PC-3 (cell line): ENCODE data around the gene KCTD2. TPM values are rescaled to one million over a fixed set of nuclear protein-coding genes. Genes with fewer than 3 reads are reported as not detected.

Source experiments
- ATAC-seq: fragments of 200-7000 bp; cut with Tn5 transposase; 2 replicates; pipeline ENCODE4 v1.9.1; 2020; ENCODE audit warnings: mild to moderate bottlenecking, moderate library complexity
- BruUV-seq: library from RNA; stranded (reverse); fragments of 400-500 nt; replicated peaks from 2 replicates; lab custom pipeline; 2021; lab: Mats Ljungman, UMichigan
- CTCF ChIA-PET: fragments of 300-600 bp; sonication (Branson Sonifier 250); formaldehyde crosslinking; loops from one replicate; lab custom pipeline; 2022; ENCODE audit warnings: antibody characterized with exemption; lab: Charles Lee
- POLR2A ChIA-PET: fragments of 300-600 bp; sonication (Branson Sonifier 250); formaldehyde crosslinking; loops from one replicate; lab custom pipeline; 2022; ENCODE audit warnings: antibody characterized with exemption; ENCODE audit not compliant: unreplicated experiment; lab: Charles Lee
- DNase-seq: peaks from one replicate; pipeline ENCODE4 v3.0.0-alpha.2; 2015
- H2AFZ ChIP-seq: fragments of 300-600 bp; sonication (generic); 2 replicates; pipeline ENCODE4 v1.6.0; 2016; ENCODE audit warnings: antibody characterized with exemption, low read length
- H3F3A ChIP-seq: fragments of 300-600 bp; sonication (generic); one replicate; pipeline ENCODE4 v1.6.0; 2017; ENCODE audit warnings: antibody characterized with exemption, low read length, control low read depth, mild to moderate bottlenecking; ENCODE audit not compliant: unreplicated experiment
- H3K27ac ChIP-seq: fragments of 300-600 bp; sonication (generic); 2 replicates; pipeline ENCODE4 v1.5.1; 2016; ENCODE audit warnings: mild to moderate bottlenecking, low read length
- H3K27me3 ChIP-seq: fragments of 300-600 bp; sonication (generic); 2 replicates; pipeline ENCODE4 v1.6.1; 2016; ENCODE audit warnings: low read length, mixed read lengths
- H3K36me3 ChIP-seq: fragments of 300-600 bp; sonication (generic); 2 replicates; pipeline ENCODE4 v1.6.1; 2016; ENCODE audit warnings: low read depth, mixed run types, low read length, mixed read lengths
- H3K4me1 ChIP-seq: fragments of 300-600 bp; sonication (generic); 2 replicates; pipeline ENCODE4 v1.5.1; 2016; ENCODE audit warnings: low read length; ENCODE audit not compliant: insufficient read depth
- H3K4me2 ChIP-seq: fragments of 300-600 bp; sonication (generic); 2 replicates; pipeline ENCODE4 v1.6.0; 2016; ENCODE audit warnings: low read length
- H3K4me3 ChIP-seq: fragments of 300-600 bp; sonication (generic); 2 replicates; pipeline ENCODE4 v1.5.1; 2016; ENCODE audit warnings: mild to moderate bottlenecking, low read length, mixed read lengths
- H3K79me2 ChIP-seq: fragments of 300-600 bp; sonication (generic); 2 replicates; pipeline ENCODE4 v1.6.1; 2017; ENCODE audit warnings: low read length, mixed read lengths
- H3K9ac ChIP-seq: fragments of 300-600 bp; sonication (generic); 2 replicates; pipeline ENCODE4 v1.6.0; 2016; ENCODE audit warnings: mild to moderate bottlenecking, low read length
- H3K9me2 ChIP-seq: fragments of 300-600 bp; sonication (generic); replicated peaks from 2 replicates; pipeline ENCODE4 v1.6.1; 2016; ENCODE audit warnings: mixed run types, low read length, mixed read lengths
- H3K9me3 ChIP-seq: fragments of 300-600 bp; sonication (generic); 2 replicates; pipeline ENCODE4 v1.6.1; 2016; ENCODE audit warnings: low read length, mixed read lengths
- H4K20me1 ChIP-seq: fragments of 300-600 bp; sonication (generic); 2 replicates; pipeline ENCODE4 v1.6.1; 2016; ENCODE audit warnings: low read length, mixed read lengths
- CTCF ChIP-seq: fragments of 300-600 bp; sonication (generic); conservative IDR thresholded peaks from 2 replicates; pipeline ENCODE4 v1.5.1; 2017; ENCODE audit warnings: antibody characterized with exemption, low read depth, mild to moderate bottlenecking, low read length
- EZH2 ChIP-seq: fragments of 300-600 bp; sonication (generic); IDR thresholded peaks from one replicate; pipeline ENCODE4 v1.6.1; 2017; ENCODE audit warnings: antibody characterized with exemption, mild to moderate bottlenecking, low read length; ENCODE audit not compliant: unreplicated experiment
- EZH2phosphoT487 ChIP-seq: fragments of 300-600 bp; sonication (generic); IDR thresholded peaks from 2 replicates; pipeline ENCODE4 v1.6.1; 2018; ENCODE audit warnings: mild to moderate bottlenecking, antibody characterized with exemption, low read length, borderline replicate concordance
- intact Hi-C: fragments of 100-400 bp; cut with micrococcal nuclease; formaldehyde crosslinking; loops from 2 replicates; pipeline ENCODE4 v1.9.0; 2023
- total RNA-seq: library from RNA; depleted of rRNA; stranded (reverse); fragments of >200 nt; gene quantifications from 2 replicates; pipeline ENCODE4 v1.2.3, GENCODE V29; 2014

Gene KCTD2
- total RNA-seq, 1 experiment from 2014 or later: 28.0 TPM

DNA sequence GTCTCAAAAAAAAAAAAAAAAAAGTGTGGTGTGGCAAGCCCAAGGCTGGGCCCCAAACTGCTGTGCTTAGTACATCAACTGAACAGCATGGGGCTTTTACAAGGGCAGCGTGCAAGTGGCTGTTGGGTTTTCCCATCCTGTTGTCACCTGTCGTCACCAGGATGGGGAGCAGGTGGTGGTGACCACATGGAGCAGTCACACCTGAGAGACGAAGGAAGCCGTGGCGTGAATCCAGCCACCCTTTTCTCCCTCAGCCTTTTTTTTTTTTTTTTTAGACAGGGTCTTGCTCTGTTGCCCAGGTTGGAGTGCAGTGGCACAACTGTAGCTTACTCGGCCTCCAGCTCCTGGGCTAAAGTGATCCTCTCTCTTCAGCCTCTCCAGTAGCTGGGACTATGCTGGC lies 38.7 kb upstream of the KCTD2 start:
- peaks cover 4% of the 10 kb centered on the region for H3F3A ChIP-seq
- H3K9me3 ChIP-seq: no peaks in the 10 kb centered on the region
- H3K27me3 ChIP-seq: no peaks in the 10 kb centered on the region
- ChIA-PET POLR2A (no interaction called here), CTCF (no interaction called here)
- H3K79me2 ChIP-seq: peaks cover 8% of the 10 kb centered on the region
- H3K9ac ChIP-seq: no peak overlapping the region
- no peak overlapping the region for H3K4me2 ChIP-seq
- intact Hi-C loops: no loop called here
- H3K4me3 ChIP-seq: no peak overlapping the region
- DNase-seq (no peak), ATAC-seq (no peak)
- H3K36me3 ChIP-seq: no peaks in the 10 kb centered on the region; the same call in 1 of the 2 replicates
- TF ChIP-seq CTCF: no peak
- no peak for TF ChIP-seq EZH2phosphoT487
- TF ChIP-seq EZH2: no peak
- H3K9me2 ChIP-seq: no peaks in the 10 kb centered on the region
- BruUV-seq: no TSS peak
- peaks cover 24% of the 10 kb centered on the region for H3K4me1 ChIP-seq
- no peak overlapping the region for H3K27ac ChIP-seq
- no peaks in the 10 kb centered on the region for H4K20me1 ChIP-seq
- H2AFZ ChIP-seq: no peak overlapping the region

GRCh38 chr17:75009139-75009724 lies 37.8 kb upstream of the KCTD2 start:
- Histone ChIP-seq H3K79me2 (peaks cover 15% of the 10 kb centered on the region), H3K4me3 (no peak overlapping the region), H3K36me3 (no peaks in the 10 kb centered on the region; the same call in 1 of the 2 replicates), H3K27ac (no peak overlapping the region), H3K9me3 (no peaks in the 10 kb centered on the region), H3K4me1 (peaks cover 30% of the 10 kb centered on the region), H3F3A (peaks cover 4% of the 10 kb centered on the region), H3K9me2 (no peaks in the 10 kb centered on the region), H2AFZ (no peak overlapping the region), H3K4me2 (0 out of 2 replicates have a peak overlapping the region, but pooled peaks have one; percentile 20), H3K9ac (no peak overlapping the region), H3K27me3 (no peaks in the 10 kb centered on the region), H4K20me1 (no peaks in the 10 kb centered on the region)
- intact Hi-C loops: loop anchor here (1.0 kb wide), 1 partner anchor 21 kb away; no protein-coding TSS in a partner anchor
- peak; percentile 7 for ATAC-seq
- BruUV-seq: no TSS peak
- TF ChIP-seq EZH2 (no peak), CTCF (no peak), EZH2phosphoT487 (no peak)
- POLR2A ChIA-PET: interaction anchor here (0.6 kb wide), 1 partner anchor 32 kb away, joined by 3 read pairs; no protein-coding TSS in a partner anchor
- peak; percentile 46 for DNase-seq
- CTCF ChIA-PET: interaction anchor here (0.7 to 1.2 kb wide), 2 partner anchors 47 to 192 kb away, joined by 3 read pairs; no protein-coding TSS in a partner anchor
